ENCODE results near the gene RAPGEF3. TPM values are rescaled to one million over a fixed set of nuclear protein-coding genes. Genes with fewer than 3 reads are reported as not detected.
A peak's percentile ranks its signal among the peaks of the same experiment; 100 is the strongest.

The RAPGEF3 gene
- total and polyA plus RNA-seq, 2 of the 13 experiments (the other 11 are each of a cell fraction or from before 2014, with no cell fraction given), result 0.07 TPM

GRCh38 chr12:47773062-47773857, 14.6 kb upstream of the RAPGEF3 start, which contains the start of gene SLC48A1 (continued):
- TF ChIP-seq SALL1 (CRISPR knock-in tag; IDR thresholded peaks at IDR 0.05) (no peak), ZNF691 (CRISPR knock-in tag; IDR thresholded peaks at IDR 0.05; ENCODE audit: borderline replicate concordance, low read depth) (no peak), KDM2A (CRISPR knock-in tag; IDR thresholded peaks at IDR 0.05; ENCODE audit: borderline replicate concordance, low read depth) (peak; percentile 10; the same call in 1 of the 2 replicates), ZFAT (CRISPR knock-in tag; conservative IDR thresholded peaks at IDR 0.05) (no peak), KMT2A (CRISPR knock-in tag; IDR thresholded peaks at IDR 0.05) (no peak), ZNF331 (CRISPR knock-in tag; IDR thresholded peaks at IDR 0.05) (no peak), PLRG1 (conservative IDR thresholded peaks at IDR 0.05) (no peak), ZNF121 (CRISPR knock-in tag; IDR thresholded peaks at IDR 0.05) (no peak), FOXK1 (CRISPR knock-in tag; IDR thresholded peaks at IDR 0.05; ENCODE audit: borderline replicate concordance, low read depth) (no peak), IKZF5 (CRISPR knock-in tag; IDR thresholded peaks at IDR 0.05) (no peak), ZNF382 (CRISPR knock-in tag; IDR thresholded peaks at IDR 0.05; ENCODE audit: borderline replicate concordance) (no peak), ZFP41 (CRISPR knock-in tag; IDR thresholded peaks at IDR 0.05; ENCODE audit: borderline replicate concordance) (no peak), CBX2 (IDR thresholded peaks at IDR 0.05; ENCODE audit: low read depth, low read length) (no peak), CBX2 (CRISPR knock-in tag; IDR thresholded peaks at IDR 0.05; ENCODE audit: low read depth) (no peak), ZNF782 (CRISPR knock-in tag; IDR thresholded peaks at IDR 0.05; ENCODE audit: borderline replicate concordance) (no peak), NFAT5 (CRISPR knock-in tag; IDR thresholded peaks at IDR 0.05) (no peak), TCF7 (IDR thresholded peaks at IDR 0.05; ENCODE audit: low read depth) (no peak), SOX6 (IDR thresholded peaks at IDR 0.05) (no peak), SOX6 (CRISPR knock-in tag; IDR thresholded peaks at IDR 0.05) (no peak), HNRNPH1 (optimal IDR thresholded peaks at IDR 0.05; ENCODE audit: low read depth, low read length) (no peak), RFXANK (CRISPR knock-in tag; IDR thresholded peaks at IDR 0.05) (no peak), PATZ1 (CRISPR knock-in tag; IDR thresholded peaks at IDR 0.05) (peak; percentile 34; the same call in 1 of the 2 replicates)
